Amniotic stem cell (primary cell): ENCODE data around the gene ASIC1.

Experiments used
- DNase-seq: peaks from one replicate; lab custom pipeline; 2025; lab: John Stamatoyannopoulos, UW

ASIC1 gene

GRCh38 chr12:50085615-50086072 lies 28.2 kb downstream of the ASIC1 start:
- no peak for DNase-seq

GRCh38 chr12:50086148-50086547 lies 28.8 kb downstream of the ASIC1 start:
- no peak for DNase-seq

GRCh38 chr12:50087151-50087550 lies 29.8 kb downstream of the ASIC1 start:
- no peak for DNase-seq

- DNase-seq, result no peak
Measured at GRCh38 chr12:50087995-50088394, 30.6 kb downstream of the ASIC1 start.

DNA sequence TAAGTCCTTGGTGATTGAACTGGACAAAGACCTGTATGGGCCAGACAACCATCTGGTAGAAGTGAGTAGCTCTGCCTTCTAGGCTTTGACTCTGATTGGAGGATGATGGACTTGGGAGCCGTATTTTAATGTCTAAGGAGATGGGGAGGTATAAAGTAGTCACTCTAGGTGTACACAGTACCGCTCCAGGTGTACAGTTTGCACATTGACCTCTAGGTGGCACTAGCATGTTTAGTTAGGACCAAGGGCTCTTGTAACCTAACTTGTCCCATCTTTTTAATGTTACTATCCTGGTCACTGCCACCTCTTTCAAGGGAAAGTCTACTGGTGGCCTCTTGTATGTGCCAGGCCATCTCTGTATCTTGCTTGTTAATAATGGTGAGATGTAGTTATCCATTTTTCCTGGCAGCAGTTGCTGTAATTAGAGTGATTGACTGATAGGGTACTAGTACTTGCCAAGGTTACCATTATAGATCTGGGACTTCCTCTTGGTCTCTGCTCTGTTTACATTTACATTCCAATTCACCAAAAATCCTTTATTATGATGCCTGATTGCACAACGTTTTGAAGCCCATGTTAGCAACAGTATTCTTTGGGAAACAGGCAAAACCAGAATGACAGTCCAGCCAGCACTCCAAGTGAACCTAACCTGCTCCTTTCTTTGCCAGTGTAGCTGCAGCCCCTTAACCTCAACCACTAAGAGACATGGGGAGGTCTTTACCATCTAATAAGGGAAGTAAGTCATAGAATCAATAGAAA lies 31.4 kb downstream of the ASIC1 start:
- peak; percentile 26 for DNase-seq

GRCh38 chr12:50089730-50090129 lies 32.3 kb downstream of the ASIC1 start:
- DNase-seq, result no peak

DNA sequence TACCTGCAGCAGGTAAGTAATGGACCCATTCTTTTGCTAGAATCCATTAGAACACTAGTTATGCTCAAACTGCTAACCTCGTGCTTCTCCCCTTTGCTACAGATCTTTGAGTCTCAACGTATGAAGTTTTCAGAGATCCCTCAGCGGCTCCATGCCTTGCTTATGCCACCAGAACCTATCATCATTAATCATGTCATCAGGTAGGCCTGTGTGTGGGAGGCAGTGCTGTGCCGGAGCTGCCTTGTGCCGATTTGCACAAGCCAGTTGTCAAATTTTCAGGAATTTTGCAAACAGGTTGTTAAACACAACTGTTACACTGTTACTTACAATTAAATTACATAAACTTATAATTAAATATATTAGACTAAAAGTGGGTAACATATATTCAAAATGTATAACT lies 33.0 kb downstream of the ASIC1 start:
- DNase-seq, result no peak

- no peak for DNase-seq
Measured at GRCh38 chr12:50097952-50098351, 40.6 kb downstream of the ASIC1 start.

DNA sequence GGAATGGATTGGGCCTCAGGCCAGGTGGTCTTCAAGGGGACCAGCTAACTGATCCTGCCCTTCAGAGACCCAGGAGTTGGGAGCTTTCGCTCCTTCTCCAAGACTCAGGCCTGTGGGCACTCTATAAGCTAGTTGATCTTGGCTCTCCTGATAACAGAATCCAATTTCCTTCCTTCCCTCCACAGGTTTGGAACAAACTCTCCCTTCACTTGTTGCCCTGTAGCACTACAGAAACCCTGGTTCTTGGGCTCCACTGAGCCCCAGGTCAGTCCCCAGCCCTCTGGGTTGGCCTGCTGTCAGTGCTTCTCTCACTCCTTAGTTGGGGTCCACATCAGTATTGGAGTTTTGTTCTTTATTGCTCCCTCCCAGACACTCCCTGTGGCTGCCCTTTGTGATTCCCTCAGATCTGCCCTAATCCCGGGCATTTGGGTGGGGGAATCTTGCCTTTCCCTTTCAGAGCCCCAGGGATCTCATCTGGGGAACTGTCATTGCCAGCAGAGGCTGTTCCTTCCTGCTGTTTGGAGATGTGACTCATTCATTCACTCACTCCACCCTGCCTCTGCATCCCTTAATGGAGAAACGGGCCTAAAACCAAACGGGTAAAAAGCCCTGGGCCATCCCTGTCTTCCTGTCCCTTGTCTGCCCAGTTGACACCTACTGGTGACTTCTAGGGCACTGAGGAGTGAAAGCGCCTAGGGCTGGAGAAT lies 42.1 kb downstream of the ASIC1 start:
- peak; percentile 42 for DNase-seq

- DNase-seq, result no peak
Measured at GRCh38 chr12:50100561-50100960, 43.2 kb downstream of the ASIC1 start.

DNA sequence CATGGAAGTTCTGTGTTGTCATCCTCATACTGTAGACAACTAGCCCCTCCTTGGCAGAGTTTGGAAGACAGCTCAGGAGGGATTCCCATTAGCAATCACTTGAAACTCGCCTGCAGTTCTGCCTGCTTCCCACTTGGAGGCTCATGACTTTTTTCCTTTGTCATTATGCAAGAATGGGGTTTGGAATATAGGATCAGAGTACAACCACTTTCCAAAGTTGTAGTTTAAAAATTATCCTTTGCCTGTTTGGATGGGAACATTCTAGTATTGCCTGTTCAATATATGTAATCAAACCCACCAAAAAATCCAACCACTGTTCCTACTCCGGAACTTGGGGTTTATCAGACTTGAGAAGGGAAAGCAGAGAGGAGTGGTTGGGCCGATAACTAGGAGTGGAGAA lies 44.3 kb downstream of the ASIC1 start:
- peak; percentile 25 for DNase-seq

GRCh38 chr12:50102131-50102531 lies 44.7 kb downstream of the ASIC1 start:
- DNase-seq, result no peak

DNA sequence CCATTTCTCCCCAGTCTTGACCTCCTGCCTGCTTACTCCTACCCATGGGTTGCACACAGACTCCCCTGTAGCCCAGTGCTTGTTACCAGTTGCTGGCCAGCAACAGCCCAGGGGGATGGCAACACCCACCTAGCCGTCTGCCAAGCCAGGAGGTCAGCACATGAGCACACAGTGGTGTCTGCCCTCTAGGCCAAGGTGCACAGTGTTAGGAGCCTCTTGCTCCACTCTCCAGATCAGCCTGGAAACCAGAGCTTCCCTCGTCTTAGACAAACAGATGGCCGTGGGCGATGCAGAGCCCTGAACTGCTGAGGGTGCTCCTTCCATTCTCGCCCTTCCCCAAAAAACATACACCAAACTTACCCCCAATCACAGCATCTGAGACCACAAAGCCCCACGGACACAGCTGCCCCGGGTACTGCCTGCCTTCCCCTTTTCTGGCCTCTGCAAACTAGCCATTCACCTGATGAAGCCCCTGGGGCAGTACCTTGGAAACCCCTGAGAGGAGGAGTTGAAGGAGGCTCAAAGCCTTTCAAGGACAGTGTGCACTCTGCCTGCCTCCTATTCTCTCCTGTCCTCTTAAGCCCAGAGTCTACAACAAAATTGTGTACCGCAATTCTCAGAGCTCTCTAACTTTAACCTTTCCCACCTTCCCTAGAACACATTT lies 45.4 kb downstream of the ASIC1 start:
- no peak for DNase-seq

GRCh38 chr12:50103351-50103750 lies 46.0 kb downstream of the ASIC1 start:
- DNase-seq, result no peak

- no peak for DNase-seq
Measured at GRCh38 chr12:50103767-50104321, 46.4 kb downstream of the ASIC1 start, which contains the start of gene GPD1. TSS of gene GPD1 (plus strand) at chr12:50104008. CDS start at chr12:50104051, 43 bp downstream.

DNA sequence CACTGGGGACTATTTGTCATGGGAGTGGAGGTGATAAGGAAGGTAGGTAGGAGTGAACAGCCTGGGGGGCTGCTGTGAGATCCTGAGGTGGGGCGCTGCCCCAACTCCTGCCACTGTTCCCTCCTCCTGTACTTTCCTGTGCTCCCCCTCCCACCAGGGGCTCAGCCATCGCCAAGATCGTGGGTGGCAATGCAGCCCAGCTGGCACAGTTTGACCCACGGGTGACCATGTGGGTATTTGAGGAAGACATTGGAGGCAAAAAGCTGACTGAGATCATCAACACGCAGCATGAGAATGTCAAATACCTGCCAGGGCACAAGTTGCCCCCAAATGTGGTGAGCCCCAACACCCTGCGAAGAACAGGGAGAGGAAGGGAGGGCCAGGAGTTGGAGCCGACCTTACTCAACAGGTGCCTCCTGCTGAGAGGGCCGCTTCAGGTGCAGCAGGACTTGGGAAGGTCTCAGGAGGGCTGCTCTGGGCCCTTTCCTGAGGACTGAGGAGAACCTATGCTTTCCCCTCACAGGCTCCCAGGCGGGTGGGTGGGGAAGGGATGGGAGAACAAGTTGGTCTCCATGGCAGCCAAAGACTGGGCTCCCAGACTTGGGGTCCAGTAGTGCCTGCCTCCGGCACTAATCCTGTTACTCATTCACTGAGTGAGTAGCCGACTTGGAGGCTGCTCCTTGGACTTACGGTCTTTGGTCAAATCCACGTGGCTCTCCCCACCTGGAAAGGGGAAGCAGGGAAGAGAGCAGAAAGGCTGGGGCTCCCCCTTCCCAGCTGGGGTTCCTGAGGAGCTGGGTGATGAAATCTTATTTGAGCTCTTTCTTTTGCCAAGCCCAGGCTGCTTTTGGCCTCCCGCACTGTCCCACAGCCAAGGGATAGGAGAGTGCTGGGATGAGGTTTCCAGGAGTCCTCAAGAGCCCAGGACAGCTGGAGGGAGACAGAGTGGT lies 47.3 kb downstream of the ASIC1 start:
- DNase-seq, result no peak

DNA sequence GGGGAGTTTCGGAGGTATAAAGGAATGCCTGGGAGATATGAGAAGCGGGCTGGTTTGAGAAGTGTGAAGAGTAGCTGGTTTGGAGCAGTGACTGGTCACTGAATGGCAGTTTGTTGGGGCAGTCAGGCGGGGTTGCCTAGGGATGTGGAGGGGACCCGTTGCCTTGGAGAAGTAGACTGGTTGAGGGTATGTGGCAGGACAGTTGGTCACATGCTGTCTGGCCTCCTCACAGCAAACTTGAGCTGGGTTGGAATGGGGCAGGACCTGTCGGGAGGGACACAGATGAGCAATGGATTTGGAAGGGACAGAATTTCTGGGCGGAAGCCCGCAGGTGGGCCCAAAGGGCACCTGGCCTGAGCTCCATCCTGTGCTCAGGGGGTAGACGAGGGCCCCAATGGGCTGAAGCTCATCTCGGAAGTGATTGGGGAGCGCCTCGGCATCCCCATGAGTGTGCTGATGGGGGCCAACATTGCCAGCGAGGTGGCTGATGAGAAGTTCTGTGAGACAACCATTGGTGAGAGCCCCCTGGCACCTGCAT lies 48.6 kb downstream of the ASIC1 start:
- no peak for DNase-seq

- no peak for DNase-seq
Measured at GRCh38 chr12:50106907-50107306, 49.5 kb downstream of the ASIC1 start.

DNA sequence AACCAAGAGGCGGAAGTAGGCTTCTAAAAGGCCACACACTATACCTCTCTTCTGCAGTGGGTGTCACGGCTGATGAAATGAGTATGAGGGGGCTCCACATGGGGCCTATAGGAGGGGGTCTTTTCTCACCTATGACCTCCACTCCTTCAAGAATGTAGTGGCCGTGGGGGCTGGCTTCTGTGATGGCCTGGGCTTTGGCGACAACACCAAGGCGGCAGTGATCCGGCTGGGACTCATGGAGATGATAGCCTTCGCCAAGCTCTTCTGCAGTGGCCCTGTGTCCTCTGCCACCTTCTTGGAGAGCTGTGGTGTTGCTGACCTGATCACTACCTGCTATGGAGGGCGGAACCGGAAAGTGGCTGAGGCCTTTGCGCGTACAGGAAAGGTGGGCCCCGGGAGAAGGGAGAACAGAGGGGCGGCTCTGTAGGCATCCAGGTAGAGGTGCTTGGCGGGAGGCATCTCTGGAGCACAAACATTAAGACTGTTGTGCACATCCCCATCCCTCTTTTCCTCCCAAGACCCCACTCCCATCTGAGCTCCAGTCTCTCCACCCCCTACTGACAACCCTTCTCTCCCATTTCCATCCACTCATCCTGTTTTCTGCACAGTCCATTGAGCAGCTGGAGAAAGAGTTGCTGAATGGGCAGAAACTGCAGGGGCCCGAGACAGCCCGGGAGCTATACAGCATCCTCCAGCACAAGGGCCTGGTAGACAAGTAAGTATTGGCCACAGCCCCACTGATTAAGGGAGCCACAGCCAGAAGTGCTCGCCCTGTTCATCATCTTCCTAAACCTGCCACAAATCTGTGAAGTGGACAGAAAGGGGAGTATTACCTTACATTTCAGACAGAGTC lies 50.2 kb downstream of the ASIC1 start:
- DNase-seq, result no peak

DNA sequence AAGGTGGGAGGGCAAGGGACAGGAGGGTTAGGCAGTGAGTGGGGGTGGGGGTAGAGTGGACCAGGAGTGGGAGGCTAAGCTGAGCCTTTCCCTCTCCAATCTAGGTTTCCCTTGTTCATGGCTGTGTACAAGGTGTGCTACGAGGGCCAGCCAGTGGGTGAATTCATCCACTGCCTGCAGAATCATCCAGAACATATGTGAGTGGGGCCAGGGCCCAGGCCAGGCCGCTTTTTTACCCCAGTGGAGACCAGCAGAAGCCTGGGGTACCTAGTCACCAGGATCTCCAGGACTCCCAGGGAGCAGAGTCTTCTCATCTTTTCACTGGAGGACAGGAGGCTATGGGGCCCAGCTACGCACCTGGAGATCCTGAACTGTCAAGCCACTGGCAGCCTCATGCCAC lies 51.9 kb downstream of the ASIC1 start:
- DNase-seq, result no peak
